ENCODE measurements around the gene STK11IP. TPM values are rescaled to one million over a fixed set of nuclear protein-coding genes. Genes with fewer than 3 reads are reported as not detected.
A peak's percentile ranks its signal among the peaks of the same experiment; 100 is the strongest.

The STK11IP gene
- total RNA-seq, 1 donor from 2014 or later: 25.7 TPM

DNA sequence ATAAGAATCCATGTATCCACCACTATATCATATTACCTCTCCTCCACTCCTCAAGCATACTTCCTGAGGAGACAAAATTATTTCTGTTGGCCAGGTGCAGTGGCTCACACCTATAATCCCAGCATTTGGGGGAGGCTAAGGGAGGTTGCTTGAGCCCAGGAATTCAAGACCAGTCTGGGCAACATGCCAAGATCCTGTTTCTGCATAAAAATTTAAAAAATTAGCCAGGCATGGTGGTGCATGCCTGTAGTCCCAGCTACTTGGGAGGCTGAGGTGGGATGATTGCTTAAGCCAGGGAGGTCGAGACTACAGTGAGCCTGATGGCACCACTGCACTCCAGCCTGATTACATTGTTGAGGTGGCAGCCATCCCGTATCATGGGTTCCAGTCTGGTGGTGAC, 16.3 kb upstream of the STK11IP start:
- Histone ChIP-seq H3K4me3 (no peak overlapping the region), H3K27me3 (no peaks in the 10 kb centered on the region), H3K36me3 (no peaks in the 10 kb centered on the region), H3K4me1 (peaks cover 4% of the 10 kb centered on the region), H3K9me3 (no peaks in the 10 kb centered on the region), H3K27ac (no peak overlapping the region)
- no peak for DNase-seq
- TF ChIP-seq, protein P1, sequence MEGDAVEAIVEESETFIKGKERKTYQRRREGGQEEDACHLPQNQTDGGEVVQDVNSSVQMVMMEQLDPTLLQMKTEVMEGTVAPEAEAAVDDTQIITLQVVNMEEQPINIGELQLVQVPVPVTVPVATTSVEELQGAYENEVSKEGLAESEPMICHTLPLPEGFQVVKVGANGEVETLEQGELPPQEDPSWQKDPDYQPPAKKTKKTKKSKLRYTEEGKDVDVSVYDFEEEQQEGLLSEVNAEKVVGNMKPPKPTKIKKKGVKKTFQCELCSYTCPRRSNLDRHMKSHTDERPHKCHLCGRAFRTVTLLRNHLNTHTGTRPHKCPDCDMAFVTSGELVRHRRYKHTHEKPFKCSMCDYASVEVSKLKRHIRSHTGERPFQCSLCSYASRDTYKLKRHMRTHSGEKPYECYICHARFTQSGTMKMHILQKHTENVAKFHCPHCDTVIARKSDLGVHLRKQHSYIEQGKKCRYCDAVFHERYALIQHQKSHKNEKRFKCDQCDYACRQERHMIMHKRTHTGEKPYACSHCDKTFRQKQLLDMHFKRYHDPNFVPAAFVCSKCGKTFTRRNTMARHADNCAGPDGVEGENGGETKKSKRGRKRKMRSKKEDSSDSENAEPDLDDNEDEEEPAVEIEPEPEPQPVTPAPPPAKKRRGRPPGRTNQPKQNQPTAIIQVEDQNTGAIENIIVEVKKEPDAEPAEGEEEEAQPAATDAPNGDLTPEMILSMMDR (IDR thresholded peaks at IDR 0.05): no peak
- no peak for ATAC-seq
- intact Hi-C loops (cut with DNase I): no loop called here

DNA sequence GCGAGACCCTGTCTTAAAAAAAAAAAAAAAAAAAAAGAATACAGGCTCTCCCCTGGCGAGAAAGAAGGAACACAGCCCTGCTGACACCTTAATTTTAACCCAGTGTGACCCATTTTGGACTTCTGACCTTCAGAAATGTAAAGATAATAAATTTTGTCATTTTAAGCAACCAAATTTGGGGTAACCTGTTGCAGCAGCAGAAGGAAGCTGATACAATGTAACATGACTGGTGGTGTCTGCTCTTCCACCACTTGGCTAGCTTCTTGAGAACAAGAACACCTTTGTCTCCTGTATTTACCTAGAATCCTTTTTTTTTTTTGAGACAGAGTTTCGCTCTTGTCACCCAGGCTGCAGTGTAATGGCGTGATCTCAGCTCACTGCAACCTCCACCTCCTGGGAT, 6.6 kb upstream of the STK11IP start:
- no peak for ATAC-seq
- Histone ChIP-seq H3K4me1 (no peaks in the 10 kb centered on the region), H3K4me3 (no peak overlapping the region), H3K27me3 (no peaks in the 10 kb centered on the region), H3K27ac (no peak overlapping the region), H3K9me3 (no peaks in the 10 kb centered on the region), H3K36me3 (no peaks in the 10 kb centered on the region)
- intact Hi-C loops (cut with DNase I): no loop called here
- TF ChIP-seq, protein P1 (IDR thresholded peaks at IDR 0.05): no peak
- DNase-seq: no peak

DNA sequence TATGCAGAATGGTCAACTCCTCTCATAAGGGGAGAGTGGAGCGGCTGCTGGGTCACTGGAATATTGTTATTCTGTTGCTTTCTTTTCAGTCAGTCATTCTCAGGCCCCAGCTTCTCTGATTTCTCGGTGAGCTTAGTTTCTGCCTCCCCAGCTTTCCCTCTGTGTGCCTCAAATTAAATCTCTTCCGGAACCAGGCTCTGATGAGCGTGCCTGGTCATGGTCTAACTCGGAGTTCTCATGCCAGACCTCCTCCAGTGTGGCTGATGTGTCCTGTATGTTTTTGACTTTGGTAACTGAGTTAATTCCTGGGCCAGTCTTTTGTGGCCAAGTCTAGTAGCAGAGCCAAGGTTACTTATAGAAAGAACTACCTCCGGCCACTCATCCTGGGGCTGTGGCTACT, 4.9 kb upstream of the STK11IP start:
- no peak overlapping the region for H3K27ac ChIP-seq
- intact Hi-C loops (cut with DNase I): no loop called here
- no peaks in the 10 kb centered on the region for H3K4me1 ChIP-seq
- ATAC-seq (no peak), DNase-seq (no peak)
- H3K27me3 ChIP-seq: no peaks in the 10 kb centered on the region
- no peaks in the 10 kb centered on the region for H3K36me3 ChIP-seq
- H3K4me3 ChIP-seq: no peak overlapping the region
- no peaks in the 10 kb centered on the region for H3K9me3 ChIP-seq
- TF ChIP-seq, protein P1 (IDR thresholded peaks at IDR 0.05): no peak

DNA sequence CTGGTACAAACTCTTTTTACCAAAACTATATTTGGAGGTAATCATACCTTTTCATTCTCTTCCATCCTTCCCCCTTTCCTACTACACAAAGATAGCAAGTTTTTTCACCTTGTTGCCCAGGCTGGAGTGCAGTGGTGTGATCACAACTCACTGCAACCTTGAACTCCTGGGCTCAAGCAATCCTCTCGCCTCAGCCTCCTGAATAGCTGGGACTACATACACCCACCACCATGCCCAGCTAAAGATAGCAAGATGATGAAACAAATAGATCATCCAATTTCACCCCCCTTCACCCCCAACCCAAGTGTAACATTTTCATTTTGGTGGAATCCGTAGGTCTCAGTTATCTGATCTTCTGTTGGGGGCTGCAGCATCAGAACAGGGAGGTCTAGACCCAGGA, 4.5 kb upstream of the STK11IP start:
- Histone ChIP-seq H3K36me3 (no peaks in the 10 kb centered on the region), H3K27me3 (no peaks in the 10 kb centered on the region), H3K4me3 (no peak overlapping the region), H3K4me1 (peaks cover under 1% of the 10 kb centered on the region), H3K9me3 (no peaks in the 10 kb centered on the region), H3K27ac (no peak overlapping the region)
- TF ChIP-seq, protein P1 (IDR thresholded peaks at IDR 0.05): no peak
- ATAC-seq (no peak), DNase-seq (no peak)
- intact Hi-C loops (cut with DNase I): no loop called here

DNA sequence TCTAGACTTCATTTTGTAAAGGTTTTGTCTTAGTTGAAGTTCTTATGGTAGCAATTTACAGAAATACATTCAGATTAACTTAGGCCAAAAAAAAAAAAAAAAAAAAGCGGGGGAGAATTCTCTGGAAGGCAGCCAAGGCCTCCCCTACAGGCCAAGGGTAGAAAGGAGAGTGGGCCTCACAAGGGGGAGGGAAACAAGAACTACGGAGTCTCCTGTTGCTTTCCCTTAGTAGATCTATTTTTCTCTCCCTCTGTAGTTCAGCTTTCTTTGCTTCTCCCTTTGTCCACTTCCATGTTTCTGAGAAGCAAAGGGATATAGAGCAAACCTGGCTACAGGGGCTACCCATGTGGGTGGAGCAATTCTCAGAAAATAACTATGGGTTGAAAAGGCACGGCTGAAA, 2.4 kb upstream of the STK11IP start:
- Histone ChIP-seq H3K4me1 (peaks cover 10% of the 10 kb centered on the region), H3K27me3 (no peaks in the 10 kb centered on the region), H3K4me3 (no peak overlapping the region), H3K9me3 (no peaks in the 10 kb centered on the region), H3K27ac (no peak overlapping the region), H3K36me3 (no peaks in the 10 kb centered on the region)
- intact Hi-C loops (cut with DNase I): no loop called here
- DNase-seq (no peak), ATAC-seq (no peak)
- TF ChIP-seq, protein P1 (IDR thresholded peaks at IDR 0.05): no peak

DNA sequence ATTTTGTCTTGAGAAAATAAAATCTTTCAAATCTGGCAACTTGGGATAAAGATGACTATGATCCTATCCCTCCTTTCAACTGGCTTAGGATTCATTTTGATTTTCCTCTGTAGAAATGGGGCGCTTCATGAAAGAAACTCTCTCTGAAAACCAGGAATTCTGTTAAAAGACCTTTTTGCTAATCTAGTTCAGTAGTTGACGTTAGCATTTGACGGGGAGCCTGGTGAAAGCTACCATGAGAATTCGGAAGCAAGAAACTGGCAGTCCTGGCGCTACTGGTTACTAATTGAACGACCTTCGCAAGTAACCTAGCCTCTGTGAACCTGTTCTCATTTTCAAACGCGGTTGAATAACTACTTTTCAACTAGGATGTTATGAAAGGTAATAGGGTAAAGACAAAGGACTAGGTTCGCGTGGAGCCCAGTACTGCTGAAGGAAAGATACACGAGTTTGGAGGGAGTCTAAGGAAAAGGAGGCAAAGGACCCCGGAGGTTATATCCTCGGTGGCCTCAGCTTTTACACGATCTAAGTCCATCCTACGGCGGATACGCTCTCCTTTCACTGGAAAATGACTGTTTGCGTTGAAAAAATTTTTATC, 604 bp upstream of the STK11IP start:
- no peak for ATAC-seq
- DNase-seq: no peak
- TF ChIP-seq, protein P1 (IDR thresholded peaks at IDR 0.05): no peak
- Histone ChIP-seq H3K27me3 (no peaks in the 10 kb centered on the region), H3K27ac (peak overlapping the region; percentile 93), H3K4me1 (peaks cover 10% of the 10 kb centered on the region), H3K4me3 (peak overlapping the region; percentile 73), H3K9me3 (no peaks in the 10 kb centered on the region), H3K36me3 (peaks cover 10% of the 10 kb centered on the region)
- intact Hi-C loops (cut with DNase I): no loop called here

All from upper lobe of right lung (tissue), 1 donor.